HG03432 (cell line): ENCODE measurements around the gene THRAP3.
A peak's percentile ranks its signal among the peaks of the same experiment; 100 is the strongest.

ENCODE experiments used
- ATAC-seq: cut with Tn5 transposase; IDR thresholded peaks from one replicate; pipeline ENCODE4 v1.9.1; 2021; ENCODE audit warnings: mild to moderate bottlenecking, moderate library complexity; ENCODE audit not compliant: unreplicated experiment

THRAP3 gene

DNA sequence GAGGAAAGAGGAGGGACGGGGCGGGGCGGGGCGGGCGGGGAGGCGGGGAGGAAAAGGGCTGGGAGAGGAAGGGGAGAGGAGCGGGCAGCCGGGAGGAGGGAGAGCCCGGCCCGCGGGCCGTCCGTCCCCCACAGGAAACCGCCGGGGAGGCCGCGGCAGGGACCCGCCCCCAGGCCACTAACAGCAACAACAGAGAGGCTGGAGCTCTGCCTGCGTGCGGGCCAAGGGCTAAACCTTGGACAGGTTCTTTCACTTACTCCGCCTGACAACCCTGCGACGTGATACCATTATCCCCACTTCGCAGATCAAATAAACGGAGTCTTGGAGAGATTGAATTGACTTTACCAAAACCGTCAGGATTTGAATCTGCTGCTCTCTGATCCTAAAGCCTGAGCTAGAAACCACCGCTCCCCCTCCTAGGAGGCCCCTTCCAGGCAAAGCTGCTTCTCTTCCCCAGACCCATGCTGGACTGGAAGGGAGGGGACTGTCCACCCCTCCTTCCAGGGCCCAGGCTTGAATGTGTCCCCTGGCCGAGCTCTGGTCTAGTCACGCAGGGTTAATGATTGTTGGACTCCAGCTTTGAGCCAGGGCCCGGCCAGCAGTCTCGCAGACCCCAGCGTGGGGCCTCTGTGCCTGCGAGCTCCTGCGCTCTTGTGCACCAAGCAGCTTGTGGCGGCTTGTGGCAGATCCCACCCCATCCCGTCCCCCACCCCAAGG lies 99.6 kb downstream of the THRAP3 start, which contains the start of gene EVA1B:
TSS of gene EVA1B (minus strand) at position 10 of the 717 bp plus-strand sequence. CDS start 608 bp downstream, outside the sequence.
- ATAC-seq = peak; percentile 44

DNA sequence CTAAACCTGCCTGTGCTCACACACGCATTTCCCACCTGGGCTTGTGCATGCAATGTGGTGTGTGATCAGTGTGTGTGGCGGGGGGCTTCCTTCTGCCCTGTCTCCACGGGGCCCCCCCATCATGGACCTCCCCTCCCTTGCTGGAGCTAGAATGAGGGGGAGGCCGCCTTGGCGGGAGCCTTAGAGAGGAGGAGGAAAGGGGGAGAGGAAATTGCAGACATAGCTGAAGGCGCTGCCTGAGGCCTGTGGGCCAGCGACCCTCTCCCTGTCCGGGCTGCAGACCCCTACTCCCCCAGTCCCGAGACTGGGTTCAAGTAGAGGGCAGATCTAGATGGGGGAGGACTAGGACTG lies 100.1 kb downstream of the THRAP3 start:
- no peak for ATAC-seq

DNA sequence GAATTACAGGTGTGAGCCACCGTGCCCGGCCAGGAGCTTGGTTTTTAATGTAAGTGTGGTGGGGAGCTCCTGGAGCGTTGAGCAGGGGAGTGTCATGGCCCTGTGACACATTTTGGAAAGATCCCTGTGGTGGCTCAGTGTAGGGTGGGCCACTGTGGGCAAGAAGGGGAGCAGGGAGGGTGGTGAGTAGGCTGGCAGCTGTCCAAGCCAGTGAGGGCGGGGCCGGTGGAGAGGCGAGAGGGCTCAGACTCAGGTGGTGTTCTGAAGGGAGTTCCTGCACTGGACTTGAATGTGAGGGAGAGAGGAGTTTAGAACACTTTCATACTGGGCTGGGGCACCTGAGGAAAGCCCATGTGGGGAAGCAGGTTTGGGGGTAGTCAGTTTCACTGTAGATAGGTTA lies 102.3 kb downstream of the THRAP3 start:
- ATAC-seq = no peak

DNA sequence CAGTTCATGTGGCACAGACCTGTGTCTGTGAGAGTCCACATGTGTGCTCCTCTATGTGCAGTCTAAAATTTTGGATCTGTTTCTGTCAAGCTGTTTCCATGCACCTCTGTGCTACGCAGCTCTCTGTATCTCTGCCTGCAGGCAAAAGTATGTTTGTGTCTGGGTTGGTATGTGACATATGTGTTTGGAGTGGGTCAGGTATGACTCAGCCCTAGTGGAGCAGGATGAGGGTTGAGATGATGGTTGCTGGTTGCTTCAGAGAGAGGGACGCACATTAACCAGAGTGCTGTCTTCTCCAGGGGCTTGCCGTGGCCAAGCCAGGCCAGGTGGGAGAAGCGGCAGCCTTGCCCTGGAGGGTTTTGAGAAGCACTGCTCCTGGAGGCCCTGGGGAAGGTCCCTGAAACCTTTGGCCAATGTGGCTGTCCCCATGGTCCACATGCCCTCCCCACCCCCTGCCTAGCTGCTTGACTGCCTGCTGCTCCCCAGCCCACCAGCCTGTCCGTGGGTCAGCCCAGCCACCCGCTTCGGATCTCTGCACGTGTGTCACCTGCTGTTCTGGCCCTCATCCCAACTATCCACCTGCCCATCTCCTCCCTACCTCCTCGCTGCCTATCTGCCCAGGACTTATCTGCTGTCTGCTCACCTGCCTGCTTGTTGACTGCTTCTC lies 103.3 kb downstream of the THRAP3 start:
- no peak for ATAC-seq

DNA sequence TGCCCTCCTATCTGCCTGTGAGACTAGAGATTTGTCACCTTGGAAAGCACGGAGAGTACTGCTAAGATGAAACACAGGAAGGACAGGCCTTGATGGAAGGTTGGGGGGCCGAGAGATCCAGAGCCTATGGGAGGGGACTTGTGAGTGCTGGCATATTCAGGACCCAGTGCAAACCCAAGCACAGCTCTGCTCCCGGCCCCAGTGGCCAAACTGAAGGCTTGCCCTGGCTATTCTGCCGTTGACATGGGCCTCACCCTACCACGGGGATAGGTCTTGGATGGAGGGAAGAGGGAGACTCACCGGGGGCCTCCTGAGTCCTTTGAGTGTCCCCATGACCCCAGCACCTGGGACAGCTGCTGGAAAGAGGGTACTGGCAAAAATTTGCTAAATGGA lies 103.8 kb downstream of the THRAP3 start:
- ATAC-seq = no peak

DNA sequence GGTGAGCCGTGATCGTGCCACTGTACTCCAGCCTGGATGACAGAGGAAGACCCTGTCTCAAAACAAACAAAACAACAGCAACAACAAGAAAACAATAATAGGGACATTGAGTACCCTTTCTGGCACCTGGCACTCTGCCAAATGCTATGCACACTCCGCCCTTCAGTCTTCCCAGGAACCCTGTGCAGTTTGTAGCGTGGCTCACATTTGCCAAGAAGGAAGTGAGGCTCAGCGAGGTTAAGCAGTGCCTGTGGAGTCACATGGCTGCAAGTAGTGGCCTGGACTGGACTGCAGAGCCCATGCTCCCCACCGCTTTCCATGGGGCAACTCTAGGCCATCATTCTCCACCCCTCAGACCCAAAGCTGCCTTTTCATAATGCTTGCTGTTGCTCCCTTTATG lies 104.5 kb downstream of the THRAP3 start:
- ATAC-seq = no peak

DNA sequence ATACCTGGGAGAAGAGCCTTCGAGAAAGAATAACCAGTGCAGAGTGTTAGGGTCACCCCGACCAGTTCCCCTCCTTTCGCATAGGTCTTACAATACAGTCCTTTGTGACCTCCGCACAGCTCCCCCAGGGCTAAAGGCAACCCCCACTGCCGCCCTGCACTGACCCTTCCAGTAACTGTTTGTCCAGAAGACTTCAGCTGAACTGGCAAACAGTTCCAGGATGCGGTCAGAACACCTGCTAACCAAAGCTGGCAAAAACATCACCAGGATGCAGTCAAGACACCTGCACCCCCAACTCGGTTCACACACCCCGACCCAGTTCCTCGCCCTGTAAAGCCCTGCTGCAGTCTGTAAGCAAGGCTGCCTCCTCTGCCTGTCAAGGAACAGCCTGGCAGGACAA lies 105.6 kb downstream of the THRAP3 start:
- no peak for ATAC-seq

DNA sequence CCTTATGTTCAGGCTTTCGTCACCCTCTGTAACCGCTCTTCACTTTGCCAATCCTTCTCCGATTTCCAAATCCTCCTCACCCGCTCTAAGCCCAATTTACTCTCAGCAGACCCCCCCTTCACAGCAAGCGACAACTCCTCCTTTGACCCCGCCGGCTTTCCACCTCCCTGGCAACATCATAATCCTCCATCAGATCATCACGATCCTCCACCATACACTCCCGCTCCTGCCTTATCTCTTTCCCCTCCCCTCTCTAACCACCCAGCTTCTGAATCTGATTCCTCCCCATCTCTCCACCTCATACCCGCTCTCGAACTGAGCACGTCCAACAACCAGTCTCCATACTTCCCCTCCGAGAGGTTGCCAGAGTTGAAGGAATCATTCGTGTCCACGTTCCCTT lies 106.7 kb downstream of the THRAP3 start:
- ATAC-seq = no peak

DNA sequence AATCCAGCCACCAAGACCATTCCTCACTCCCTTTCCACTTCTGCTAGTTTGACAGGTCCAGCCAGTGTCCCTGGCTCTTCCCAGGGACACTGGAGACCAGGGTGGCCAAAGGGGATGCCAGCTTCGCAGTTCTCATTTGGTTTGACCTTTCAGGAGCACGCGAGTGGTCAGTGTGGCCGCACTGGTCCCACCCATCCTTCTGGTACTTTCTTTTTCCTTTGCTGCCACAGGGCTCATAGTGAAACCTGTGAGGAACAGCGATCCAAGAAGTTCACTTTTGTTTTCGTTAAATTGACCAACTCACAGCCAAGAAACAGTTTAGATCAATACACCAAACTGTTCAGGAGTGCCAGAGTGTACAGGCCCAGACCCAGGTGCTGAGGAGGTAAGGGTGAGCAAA lies 113.6 kb downstream of the THRAP3 start:
- ATAC-seq = no peak

DNA sequence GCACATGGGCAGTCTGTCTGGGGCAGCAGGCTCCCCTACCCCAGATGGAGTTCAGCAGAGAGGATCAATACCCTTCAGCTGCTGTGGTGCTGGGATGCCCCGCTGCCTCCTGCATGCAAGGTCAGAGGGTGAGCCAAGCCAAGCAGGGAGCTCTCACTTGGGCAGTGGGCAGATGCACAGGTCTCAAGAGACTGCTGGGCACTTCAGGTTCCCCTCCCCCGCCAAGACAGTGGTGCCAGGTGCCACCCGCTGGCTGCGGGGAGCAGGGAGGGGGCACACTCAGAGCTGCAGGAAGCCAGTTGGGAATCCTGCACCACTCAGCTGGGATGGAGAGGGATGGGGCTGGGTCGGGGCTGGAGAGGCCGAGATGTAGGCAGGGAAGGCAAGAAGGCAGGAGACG lies 115.0 kb downstream of the THRAP3 start:
- no peak for ATAC-seq

DNA sequence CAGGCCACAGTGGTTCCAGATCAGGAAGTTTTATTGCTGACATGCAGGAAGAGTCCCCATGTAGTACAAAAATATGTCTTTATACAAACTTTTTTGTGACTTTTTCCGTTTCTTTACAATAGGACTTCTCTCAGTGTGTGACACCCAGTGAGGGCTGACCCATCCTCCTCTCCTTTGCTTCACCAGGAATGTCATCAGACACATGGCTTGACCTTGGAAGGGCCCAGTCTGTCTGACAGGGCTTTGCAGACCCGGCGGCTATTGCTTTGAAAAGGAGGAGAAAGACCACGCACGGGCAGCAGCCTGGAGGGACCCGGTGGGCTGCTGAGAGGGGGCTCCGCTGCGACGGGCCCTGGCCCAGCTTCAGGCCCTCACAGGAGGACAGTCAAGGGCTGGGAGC lies 115.4 kb downstream of the THRAP3 start:
- ATAC-seq = no peak

DNA sequence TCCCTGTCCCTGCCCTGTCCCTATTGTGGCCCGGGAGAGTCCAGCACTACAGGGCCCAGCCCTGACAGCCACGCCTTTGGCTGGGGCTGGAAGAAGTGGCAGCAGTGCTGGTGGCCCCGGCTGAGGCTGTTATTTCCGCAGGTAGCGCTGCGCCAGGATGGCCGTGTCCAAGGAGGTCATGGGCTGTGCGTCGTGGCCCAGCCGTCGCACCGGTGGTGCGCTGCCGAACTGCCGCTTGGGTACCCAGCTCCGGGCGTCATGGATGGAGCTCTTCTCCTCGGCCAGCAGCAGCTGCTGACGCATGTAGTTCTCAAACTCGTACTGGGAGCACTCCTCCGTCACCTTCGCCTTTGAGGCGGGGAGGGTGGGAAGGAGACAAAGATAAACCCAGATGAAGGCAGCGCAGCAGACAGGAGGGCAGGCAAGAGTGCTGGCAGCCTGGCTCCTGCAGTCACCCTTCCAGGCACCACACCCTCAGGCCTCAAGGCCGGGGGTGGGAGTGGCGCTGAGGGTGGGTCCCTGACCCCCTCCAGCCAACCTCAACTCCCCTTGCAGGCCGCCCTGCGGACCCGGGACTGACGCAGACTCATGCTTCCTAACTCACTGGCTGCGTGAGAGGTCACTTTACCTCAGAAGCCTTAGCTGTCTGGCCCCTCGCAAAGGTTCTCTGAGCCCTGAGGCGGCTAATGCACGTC lies 117.5 kb downstream of the THRAP3 start:
- ATAC-seq = no peak

DNA sequence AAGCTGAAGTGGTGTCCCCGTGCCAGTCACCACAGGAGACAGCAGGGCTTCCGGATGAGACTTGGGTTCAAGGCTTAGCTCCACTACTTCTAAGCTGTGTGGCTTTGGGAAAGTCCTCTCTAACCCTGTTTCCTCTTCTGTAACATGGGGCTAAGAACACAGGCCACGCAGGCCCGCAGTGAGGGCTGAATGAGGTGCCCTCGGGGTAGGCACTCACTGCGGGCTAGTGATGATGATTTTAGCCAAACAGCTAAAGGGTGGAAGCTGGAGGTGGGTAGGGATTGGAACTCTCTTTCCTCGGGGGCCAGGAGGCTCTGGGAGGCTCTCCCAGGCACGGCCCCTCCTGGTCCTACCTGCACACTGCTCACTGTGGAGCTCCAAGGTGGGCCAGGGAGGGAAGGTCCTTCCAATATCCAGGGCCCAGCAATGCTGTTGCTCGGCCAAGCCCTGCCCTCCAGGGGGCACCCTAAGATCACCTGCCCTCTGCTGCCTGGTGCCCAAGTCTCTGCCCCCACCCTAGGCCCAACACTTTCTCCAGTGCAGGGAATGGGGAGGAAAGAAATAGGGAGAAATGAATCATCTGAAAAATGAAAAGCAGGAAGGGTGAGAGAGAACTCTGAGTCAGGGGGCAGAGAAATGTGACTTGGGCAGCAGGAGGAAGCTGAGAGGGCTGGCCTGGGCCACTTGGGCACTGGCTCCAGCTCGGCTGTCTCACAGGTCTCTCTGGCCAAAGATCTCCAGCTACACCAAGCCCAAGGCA lies 118.4 kb downstream of the THRAP3 start:
- no peak for ATAC-seq

DNA sequence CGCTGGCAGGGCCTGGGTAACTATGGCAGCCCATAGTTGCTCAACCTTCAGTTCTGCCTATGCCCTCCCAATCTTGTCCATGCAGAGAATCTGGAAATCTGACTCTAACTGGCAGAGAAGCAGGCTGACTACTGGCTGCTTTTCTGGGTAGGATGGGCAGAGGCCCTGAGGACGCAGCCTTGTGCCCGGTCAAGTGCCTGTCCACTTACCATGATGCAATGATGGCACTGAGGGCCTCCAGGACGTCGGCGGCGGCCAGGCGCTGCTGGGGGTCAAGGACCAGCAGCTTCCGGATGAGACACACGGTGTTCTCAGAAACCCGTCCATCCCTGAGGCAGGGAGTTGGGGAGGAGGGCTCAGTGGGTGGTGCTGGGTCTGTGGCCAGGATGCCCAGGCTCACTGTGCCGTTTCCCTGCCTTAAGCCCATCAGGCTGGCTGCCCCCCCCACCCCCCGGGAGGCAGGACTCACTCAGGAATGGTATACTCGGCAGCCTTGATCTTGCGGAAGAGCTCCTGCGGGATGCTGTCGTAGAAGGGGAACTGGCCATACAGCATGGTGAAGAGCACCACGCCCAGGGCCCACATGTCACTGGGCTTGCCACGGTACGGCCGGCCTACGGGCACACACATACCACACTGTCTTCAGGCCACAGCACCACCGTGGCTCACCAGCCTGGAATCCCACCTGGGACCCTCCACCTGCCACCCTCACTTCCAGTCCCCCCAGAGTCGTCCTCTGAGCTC lies 119.6 kb downstream of the THRAP3 start:
- ATAC-seq = no peak

DNA sequence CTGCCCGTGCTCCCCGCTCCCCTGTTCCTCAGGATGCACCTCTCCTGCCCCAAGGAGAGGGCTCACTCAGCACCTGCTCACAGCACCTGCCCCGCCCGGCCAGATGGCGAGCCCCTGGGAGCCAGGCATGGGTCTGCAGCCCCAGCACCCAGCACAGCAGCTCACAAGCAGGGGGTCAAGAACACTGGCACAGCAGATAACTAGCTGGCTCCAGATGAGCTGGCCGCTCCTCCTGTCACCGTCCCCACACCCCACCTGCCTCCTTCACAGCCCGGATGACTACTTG lies 120.1 kb downstream of the THRAP3 start:
- no peak for ATAC-seq

DNA sequence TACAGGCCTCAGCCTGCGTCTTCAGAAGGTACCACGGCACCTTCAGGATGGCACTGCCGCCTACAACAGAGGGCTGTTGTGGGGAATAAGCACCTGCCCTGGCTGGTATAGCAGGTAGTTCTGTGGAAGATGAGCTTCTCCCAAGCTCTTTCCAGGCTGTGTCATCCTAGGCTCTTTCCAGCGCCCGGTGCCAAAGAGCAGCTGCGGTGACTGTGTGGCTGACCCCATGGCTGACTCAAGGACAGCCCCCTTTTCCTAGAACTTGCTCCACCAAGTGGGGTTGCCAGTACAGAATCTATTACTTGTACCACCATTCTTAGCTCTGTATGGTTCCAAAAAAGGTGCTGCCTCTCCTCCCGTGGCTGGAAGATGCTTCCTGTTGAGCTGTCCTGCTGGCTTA lies 121.1 kb downstream of the THRAP3 start:
- no peak for ATAC-seq

DNA sequence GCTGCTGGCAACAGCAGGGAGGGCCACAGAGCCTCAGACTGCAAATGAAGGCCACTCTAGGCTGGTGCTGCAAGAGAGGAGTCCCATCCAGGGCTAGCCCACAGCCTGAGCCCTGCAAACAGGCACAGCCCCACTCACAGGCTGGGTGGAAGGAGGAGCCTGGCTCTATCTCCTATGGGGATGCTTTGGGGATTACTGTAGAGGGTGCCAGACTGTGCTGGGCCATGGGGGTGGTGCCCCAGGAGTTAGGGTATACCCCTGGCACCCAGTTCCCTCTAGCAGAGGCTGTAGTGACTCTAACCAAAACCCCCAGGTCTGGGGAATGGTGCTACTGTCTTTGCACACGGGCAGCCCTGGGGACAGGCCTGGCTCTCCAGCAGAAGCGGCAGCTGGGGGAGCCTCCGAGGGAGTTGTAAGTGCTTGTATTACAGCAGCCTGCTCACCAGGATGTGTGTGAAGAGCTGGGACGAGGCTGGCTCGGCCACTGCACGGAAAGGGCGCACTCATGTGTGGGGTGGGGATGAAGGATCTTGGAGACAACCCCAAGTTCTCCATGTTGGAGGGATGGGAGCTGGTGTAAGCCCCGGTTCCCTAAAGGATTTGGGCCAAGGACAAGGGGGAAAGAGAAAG lies 122.6 kb downstream of the THRAP3 start:
- ATAC-seq = no peak

DNA sequence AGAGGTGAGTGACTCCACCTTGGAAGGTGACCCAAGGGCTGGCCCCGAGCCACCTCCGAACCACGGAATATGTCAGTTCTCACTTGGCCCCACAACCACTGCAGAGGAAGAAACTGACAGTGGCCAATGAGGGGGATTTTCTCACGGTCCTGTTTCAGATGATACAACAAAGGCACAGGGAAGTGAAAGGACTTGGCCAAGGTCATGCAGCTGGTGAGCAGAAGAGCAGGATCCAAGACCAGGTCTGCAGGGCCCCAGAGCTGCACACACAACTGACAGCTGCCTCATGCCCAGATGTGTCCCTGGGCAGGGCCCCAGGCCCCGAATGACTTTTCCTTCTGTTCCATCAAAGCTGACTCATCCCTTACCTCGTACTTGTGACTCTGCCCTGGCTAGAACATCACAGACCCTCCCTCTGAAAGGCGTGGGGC lies 125.0 kb downstream of the THRAP3 start:
- peak; percentile 72 for ATAC-seq

DNA sequence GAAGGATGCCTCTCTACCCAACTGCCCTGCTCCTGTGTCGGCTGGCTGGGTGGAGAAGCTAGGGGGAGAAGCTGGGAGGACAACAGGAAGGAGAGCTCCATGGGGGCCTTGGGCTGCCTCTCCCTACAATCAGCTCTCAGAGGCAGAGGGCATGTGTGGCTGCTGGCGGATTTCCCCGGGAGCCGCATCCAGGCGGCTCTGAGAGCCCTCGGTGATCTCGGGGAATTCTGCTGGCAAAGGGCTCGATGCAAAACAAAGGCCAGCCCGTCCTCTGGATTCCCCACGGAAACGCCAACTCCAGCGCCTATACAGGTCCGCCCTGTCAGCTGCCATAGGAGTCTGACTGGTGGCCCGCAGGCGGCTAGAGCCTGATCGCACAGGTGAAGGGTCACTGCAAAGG lies 125.6 kb downstream of the THRAP3 start:
- no peak for ATAC-seq

DNA sequence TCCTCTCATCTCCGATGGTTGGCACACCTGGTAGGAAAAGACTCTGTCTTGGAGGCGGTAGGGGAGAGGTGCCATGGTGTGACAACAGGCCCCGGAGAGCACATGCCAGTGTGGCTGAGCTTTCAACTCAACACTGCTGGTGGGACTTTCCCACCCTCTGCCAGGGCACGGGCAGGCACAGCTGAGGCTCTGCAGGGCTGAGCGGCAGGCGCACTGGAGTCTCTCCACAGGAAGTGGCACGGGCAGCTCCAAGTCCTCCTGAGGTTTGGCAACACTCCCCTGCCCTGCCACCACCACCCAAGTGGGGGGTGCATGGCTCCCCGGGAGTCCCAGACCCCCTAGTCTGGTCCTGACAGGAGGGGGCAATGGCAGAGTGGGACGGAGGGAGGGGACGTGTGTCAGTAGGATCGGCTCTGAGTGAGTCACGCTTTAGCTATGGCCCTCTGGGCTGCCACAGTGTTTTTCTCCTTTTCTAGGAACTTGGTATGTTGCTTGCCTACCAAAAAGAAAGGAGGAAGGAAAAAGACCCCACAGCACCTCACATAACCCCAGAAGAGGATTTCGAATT lies 126.5 kb downstream of the THRAP3 start:
- no peak for ATAC-seq
